Natural killer cell (primary cell): ENCODE measurements around the gene OR2F2. TPM values are rescaled to one million over a fixed set of nuclear protein-coding genes. Genes with fewer than 3 reads are reported as not detected.
A peak's percentile ranks its signal among the peaks of the same experiment; 100 is the strongest.

Experiments
- ATAC-seq, 3 donors: fragments of 150-1000 bp in 2 of 3; fragments of 200-7000 bp in 1 of 3; cut with Tn5 transposase; 1 replicate in 1 of 3; 2 replicates in 2 of 3; pipeline ENCODE4 v1.10.0; 2021; ENCODE audit warnings: mild to moderate bottlenecking in 2 of 3, moderate library complexity in 2 of 3
- DNase-seq, 2 donors: peaks; one replicate each; pipeline versions ENCODE4 v3.0.0 to v3.0.0-alpha.2; 2013 to 2021; ENCODE audit warnings: mixed read lengths in 1 of 2
- H3K27ac ChIP-seq: one replicate; pipeline ENCODE4 v1.5.1; 2013; ENCODE audit warnings: mild to moderate bottlenecking, low read length
- H3K27me3 ChIP-seq: one replicate; pipeline ENCODE4 v1.6.1; 2013; ENCODE audit warnings: low read length; ENCODE audit not compliant: control insufficient read depth, insufficient read depth
- H3K36me3 ChIP-seq: one replicate; pipeline ENCODE4 v1.6.1; 2013; ENCODE audit warnings: low read length; ENCODE audit not compliant: control insufficient read depth, insufficient read depth
- H3K4me1 ChIP-seq: one replicate; pipeline ENCODE4 v1.6.1; 2013; ENCODE audit warnings: low read length; ENCODE audit not compliant: control insufficient read depth, insufficient read depth
- H3K4me3 ChIP-seq: one replicate; pipeline ENCODE4 v1.5.1; 2013; ENCODE audit warnings: low read length
- H3K9me3 ChIP-seq: one replicate; pipeline ENCODE4 v1.6.1; 2013; ENCODE audit warnings: low read length; ENCODE audit not compliant: control insufficient read depth, insufficient read depth
- H3K27ac Mint-ChIP-seq, 2 donors: one replicate each; pipeline ENCODE4 v1.8.0; 2022; ENCODE audit warnings: mild to moderate bottlenecking in 2 of 2, mixed read lengths in 2 of 2, moderate library complexity in 1 of 2
- H3K27me3 Mint-ChIP-seq, 2 donors: one replicate each; pipeline ENCODE4 v1.8.0; 2022; ENCODE audit warnings: low read depth in 2 of 2, mixed read lengths in 2 of 2
- H3K36me3 Mint-ChIP-seq: one replicate; pipeline ENCODE4 v1.8.0; 2022; ENCODE audit warnings: mixed read lengths
- H3K4me1 Mint-ChIP-seq, 2 donors: one replicate each; pipeline ENCODE4 v1.8.0; 2022; ENCODE audit warnings: mixed read lengths in 2 of 2
- H3K4me3 Mint-ChIP-seq: one replicate; pipeline ENCODE4 v1.8.0; 2022; ENCODE audit warnings: mild to moderate bottlenecking, moderate library complexity, mixed read lengths
- H3K9me3 Mint-ChIP-seq, 2 donors: one replicate each; pipeline ENCODE4 v1.8.0; 2022; ENCODE audit warnings: mixed read lengths in 2 of 2
- CTCF ChIP-seq: fragments of 200-600 bp; IDR thresholded peaks from one replicate; pipeline ENCODE4 v1.8.0; 2022; ENCODE audit warnings: antibody characterized with exemption
- WGBS: methylation state at CpG from one replicate; pipeline ENCODE4 v1.1.7; 2013; ENCODE audit warnings: missing lambda C conversion rate; ENCODE audit not compliant: insufficient coverage; 5-methylcytosine and 5-hydroxymethylcytosine counted together
- intact Hi-C: fragments of 100-400 bp; cut with micrococcal nuclease; formaldehyde crosslinking; loops from one replicate; pipeline ENCODE4 v1.14.2; 2022
- total RNA-seq, 4 donors: library from RNA; stranded (reverse); fragments of 120-200 nt in 1 of 4; gene quantifications; one replicate each; pipeline versions ENCODE4 v1.2.3 to v1.2.4, GENCODE V29; 2013 to 2022

OR2F2 gene
- total RNA-seq, 3 donors from 2014 or later (not counting 1 experiment from before 2014, with no cell fraction given), result not detected

GRCh38 chr7:143902332-143902899, 32.6 kb upstream of the OR2F2 start:
- TF ChIP-seq CTCF, result no peak
- H3K27me3 Mint-ChIP-seq, result peaks cover 0 to 6% of the 10 kb centered on the region in 2 donors
- peak overlapping the region; percentile 95 for H3K4me3 Mint-ChIP-seq
- Histone ChIP-seq H3K36me3 (no peaks in the 10 kb centered on the region), H3K9me3 (no peaks in the 10 kb centered on the region), H3K4me3 (peak overlapping the region; percentile 94), H3K4me1 (peaks cover 12% of the 10 kb centered on the region), H3K27me3 (no peaks in the 10 kb centered on the region), H3K27ac (peak overlapping the region; percentile 78)
- peaks cover 24 to 25% of the 10 kb centered on the region in 2 donors for H3K4me1 Mint-ChIP-seq
- H3K9me3 Mint-ChIP-seq, result no peaks in the 10 kb centered on the region
- ATAC-seq (no peak), DNase-seq (peak in 1 of 2 donors; percentile 17)
- H3K36me3 Mint-ChIP-seq, result no peaks in the 10 kb centered on the region
- 87% methylated on average over 10 of the region's 14 CpGs for WGBS
- H3K27ac Mint-ChIP-seq, result peak overlapping the region; percentile 84 to 89
- intact Hi-C loops, result no loop called here

- intact Hi-C loops, result no loop called here
- Histone ChIP-seq H3K27me3 (no peaks in the 10 kb centered on the region), H3K9me3 (no peaks in the 10 kb centered on the region), H3K4me1 (peaks cover 12% of the 10 kb centered on the region), H3K36me3 (no peaks in the 10 kb centered on the region), H3K4me3 (no peak overlapping the region), H3K27ac (no peak overlapping the region)
- no peak for TF ChIP-seq CTCF
- Mint-ChIP-seq H3K4me1 (peaks cover 12 to 18% of the 10 kb centered on the region in 2 donors), H3K9me3 (no peaks in the 10 kb centered on the region), H3K4me3 (no peak overlapping the region), H3K27ac (no peak overlapping the region), H3K36me3 (no peaks in the 10 kb centered on the region), H3K27me3 (peaks cover 13 to 15% of the 10 kb centered on the region in 2 donors)
- WGBS, result 92% methylated on average over 1 of the region's 1 CpG
- DNase-seq, result no peak
- ATAC-seq, result no peak
Observed at GRCh38 chr7:143905509-143905908, 29.5 kb upstream of the OR2F2 start.

GRCh38 chr7:143906151-143906550, 28.9 kb upstream of the OR2F2 start:
- intact Hi-C loops, result no loop called here
- no peaks in the 10 kb centered on the region for H3K9me3 Mint-ChIP-seq
- ATAC-seq (no peak), DNase-seq (no peak)
- no peak overlapping the region for H3K27ac Mint-ChIP-seq
- no peak overlapping the region for H3K27ac ChIP-seq
- WGBS, result 92% methylated on average over 9 of the region's 9 CpGs
- no peak for TF ChIP-seq CTCF
- H3K4me3 Mint-ChIP-seq, result no peak overlapping the region
- peaks cover 13 to 16% of the 10 kb centered on the region in 2 donors for H3K27me3 Mint-ChIP-seq
- H3K27me3 ChIP-seq, result no peaks in the 10 kb centered on the region
- no peaks in the 10 kb centered on the region for H3K36me3 ChIP-seq
- no peak overlapping the region for H3K4me3 ChIP-seq
- H3K4me1 Mint-ChIP-seq, result peaks cover 5 to 12% of the 10 kb centered on the region in 2 donors
- no peaks in the 10 kb centered on the region for H3K9me3 ChIP-seq
- peaks cover 8% of the 10 kb centered on the region for H3K4me1 ChIP-seq
- no peaks in the 10 kb centered on the region for H3K36me3 Mint-ChIP-seq

GRCh38 chr7:143906895-143907294, 28.1 kb upstream of the OR2F2 start:
- DNase-seq (no peak), ATAC-seq (no peak)
- Histone ChIP-seq H3K36me3 (no peaks in the 10 kb centered on the region), H3K9me3 (no peaks in the 10 kb centered on the region), H3K27ac (no peak overlapping the region), H3K27me3 (no peaks in the 10 kb centered on the region), H3K4me1 (peaks cover 3% of the 10 kb centered on the region), H3K4me3 (no peak overlapping the region)
- Mint-ChIP-seq H3K4me3 (no peak overlapping the region), H3K27me3 (peaks cover 13 to 16% of the 10 kb centered on the region in 2 donors), H3K27ac (no peak overlapping the region), H3K4me1 (peaks cover 0 to 4% of the 10 kb centered on the region in 2 donors), H3K36me3 (no peaks in the 10 kb centered on the region), H3K9me3 (no peaks in the 10 kb centered on the region)
- no peak for TF ChIP-seq CTCF
- 95% methylated on average over 5 of the region's 5 CpGs for WGBS
- intact Hi-C loops, result no loop called here
